SK-N-SH treated with all-trans-retinoic acid at 6 μM for 48 hours (cell line): ENCODE measurements around the gene NEUROD1.

Source experiments
- ATAC-seq: fragments of 200-7000 bp; cut with Tn5 transposase; 3 replicates; pipeline ENCODE4 v1.9.1; 2020; ENCODE audit warnings: mild to moderate bottlenecking, moderate library complexity
- ARNTL ChIP-seq: fragments of 450-650 bp; formaldehyde crosslinking; IDR thresholded peaks from 2 replicates; pipeline ENCODE4 v1.5.0; 2020; ENCODE audit warnings: low read depth, mild to moderate bottlenecking, moderate library complexity, borderline replicate concordance
- BACH2 ChIP-seq: fragments of 250-450 bp; sonication (Bioruptor Pico); IDR thresholded peaks from 2 replicates; pipeline ENCODE4 v1.9.0; 2021; ENCODE audit warnings: mild to moderate bottlenecking, borderline replicate concordance
- CSDC2 ChIP-seq: fragments of 250-450 bp; sonication (Bioruptor Pico); IDR thresholded peaks from 2 replicates; pipeline ENCODE4 v1.5.0; 2020; ENCODE audit warnings: mild to moderate bottlenecking, moderate library complexity
- ESRRG ChIP-seq: fragments of 250-450 bp; sonication (Bioruptor Pico); IDR thresholded peaks from 2 replicates; pipeline ENCODE4 v1.6.1; 2021; ENCODE audit warnings: mild to moderate bottlenecking
- ISL1 ChIP-seq: fragments of 250-450 bp; sonication (Bioruptor Pico); IDR thresholded peaks from 2 replicates; pipeline ENCODE4 v2.1.2; 2022; ENCODE audit warnings: mild to moderate bottlenecking, moderate library complexity
- OSR1 ChIP-seq: fragments of 250-450 bp; sonication (Bioruptor Pico); IDR thresholded peaks from 2 replicates; pipeline ENCODE4 v1.8.0; 2022; ENCODE audit warnings: moderate library complexity, mild to moderate bottlenecking, inconsistent platforms
- SNAI2 ChIP-seq: fragments of 250-450 bp; sonication (Bioruptor Pico); IDR thresholded peaks from 2 replicates; pipeline ENCODE4 v1.5.0; 2020; ENCODE audit warnings: mild to moderate bottlenecking, moderate library complexity
- TCF4 ChIP-seq: fragments of 250-450 bp; sonication (Bioruptor Pico); IDR thresholded peaks from 2 replicates; pipeline ENCODE4 v1.8.0; 2021; ENCODE audit warnings: mild to moderate bottlenecking, moderate library complexity, borderline replicate concordance
- TOX ChIP-seq: fragments of 250-450 bp; sonication (Bioruptor Pico); IDR thresholded peaks from 2 replicates; pipeline ENCODE4 v1.8.0; 2021; ENCODE audit warnings: mild to moderate bottlenecking, moderate library complexity, borderline replicate concordance
- ZC3H10 ChIP-seq: fragments of 250-450 bp; sonication (Bioruptor Pico); IDR thresholded peaks from 2 replicates; pipeline ENCODE4 v1.5.1; 2021; ENCODE audit warnings: mild to moderate bottlenecking, moderate library complexity
- ZFP3 ChIP-seq: fragments of 250-450 bp; sonication (Bioruptor Pico); IDR thresholded peaks from 2 replicates; pipeline ENCODE4 v1.5.0; 2020; ENCODE audit warnings: mild to moderate bottlenecking, moderate library complexity
- ZFP30 ChIP-seq: fragments of 450-650 bp; formaldehyde crosslinking; IDR thresholded peaks from 2 replicates; pipeline ENCODE4 v1.5.0; 2022; ENCODE audit warnings: mild to moderate bottlenecking, moderate library complexity
- ZNF70 ChIP-seq: fragments of 450-650 bp; formaldehyde crosslinking; IDR thresholded peaks from 2 replicates; pipeline ENCODE4 v1.5.0; 2020; ENCODE audit warnings: mild to moderate bottlenecking, moderate library complexity
- ZNF8 ChIP-seq: fragments of 450-650 bp; formaldehyde crosslinking; IDR thresholded peaks from 2 replicates; pipeline ENCODE4 v1.5.0; 2020; ENCODE audit warnings: mild to moderate bottlenecking, moderate library complexity
- TF ChIP-seq, protein P1 (sequence below): fragments of 250-450 bp; sonication (Bioruptor Pico); IDR thresholded peaks from 2 replicates; pipeline ENCODE4 v1.5.1; 2020; ENCODE audit warnings: low read depth, mild to moderate bottlenecking, moderate library complexity
- TF ChIP-seq, protein P2 (sequence below): fragments of 250-450 bp; sonication (Bioruptor Pico); IDR thresholded peaks from 2 replicates; pipeline ENCODE4 v1.5.1; 2021; ENCODE audit warnings: mild to moderate bottlenecking, moderate library complexity
- TF ChIP-seq, protein P3 (sequence below): fragments of 250-450 bp; sonication (Bioruptor Pico); IDR thresholded peaks from 2 replicates; pipeline ENCODE4 v1.8.0; 2020; ENCODE audit warnings: mild to moderate bottlenecking, moderate library complexity, borderline replicate concordance
- TF ChIP-seq, protein P4 (sequence below): fragments of 250-450 bp; sonication (Bioruptor Pico); IDR thresholded peaks from 2 replicates; pipeline ENCODE4 v1.8.0; 2021; ENCODE audit warnings: low read depth, mild to moderate bottlenecking, moderate library complexity, borderline replicate concordance
- TF ChIP-seq, protein P5 (sequence below): fragments of 250-450 bp; sonication (Bioruptor Pico); IDR thresholded peaks from 2 replicates; pipeline ENCODE4 v1.5.0; 2020; ENCODE audit warnings: mild to moderate bottlenecking, moderate library complexity

NEUROD1 gene

DNA sequence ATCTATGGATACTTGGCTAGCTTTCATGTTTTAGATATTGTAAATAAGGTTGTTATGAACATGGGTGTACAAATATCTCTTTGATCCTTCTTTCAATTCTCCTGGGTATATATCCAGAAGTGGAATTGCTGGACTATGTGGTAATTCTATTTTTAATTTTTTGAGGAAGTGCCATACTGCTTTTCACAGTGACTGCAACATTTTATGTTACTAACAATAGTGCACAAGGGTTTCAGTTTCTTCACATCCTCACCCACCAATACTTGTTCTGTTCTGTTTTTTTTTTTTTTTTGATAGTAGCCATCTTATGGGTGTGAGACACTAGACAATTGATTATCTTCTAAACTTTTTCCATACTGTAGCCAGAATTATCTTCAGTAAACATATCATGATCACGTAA is 17.3 kb upstream of the NEUROD1 start (continued):
- TF ChIP-seq, protein P1, sequence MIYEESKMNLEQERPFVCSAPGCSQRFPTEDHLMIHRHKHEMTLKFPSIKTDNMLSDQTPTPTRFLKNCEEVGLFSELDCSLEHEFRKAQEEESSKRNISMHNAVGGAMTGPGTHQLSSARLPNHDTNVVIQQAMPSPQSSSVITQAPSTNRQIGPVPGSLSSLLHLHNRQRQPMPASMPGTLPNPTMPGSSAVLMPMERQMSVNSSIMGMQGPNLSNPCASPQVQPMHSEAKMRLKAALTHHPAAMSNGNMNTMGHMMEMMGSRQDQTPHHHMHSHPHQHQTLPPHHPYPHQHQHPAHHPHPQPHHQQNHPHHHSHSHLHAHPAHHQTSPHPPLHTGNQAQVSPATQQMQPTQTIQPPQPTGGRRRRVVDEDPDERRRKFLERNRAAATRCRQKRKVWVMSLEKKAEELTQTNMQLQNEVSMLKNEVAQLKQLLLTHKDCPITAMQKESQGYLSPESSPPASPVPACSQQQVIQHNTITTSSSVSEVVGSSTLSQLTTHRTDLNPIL (CRISPR knock-in tag): no peak
- no peak for TF ChIP-seq TCF4 (CRISPR knock-in tag)
- TF ChIP-seq, protein P2, sequence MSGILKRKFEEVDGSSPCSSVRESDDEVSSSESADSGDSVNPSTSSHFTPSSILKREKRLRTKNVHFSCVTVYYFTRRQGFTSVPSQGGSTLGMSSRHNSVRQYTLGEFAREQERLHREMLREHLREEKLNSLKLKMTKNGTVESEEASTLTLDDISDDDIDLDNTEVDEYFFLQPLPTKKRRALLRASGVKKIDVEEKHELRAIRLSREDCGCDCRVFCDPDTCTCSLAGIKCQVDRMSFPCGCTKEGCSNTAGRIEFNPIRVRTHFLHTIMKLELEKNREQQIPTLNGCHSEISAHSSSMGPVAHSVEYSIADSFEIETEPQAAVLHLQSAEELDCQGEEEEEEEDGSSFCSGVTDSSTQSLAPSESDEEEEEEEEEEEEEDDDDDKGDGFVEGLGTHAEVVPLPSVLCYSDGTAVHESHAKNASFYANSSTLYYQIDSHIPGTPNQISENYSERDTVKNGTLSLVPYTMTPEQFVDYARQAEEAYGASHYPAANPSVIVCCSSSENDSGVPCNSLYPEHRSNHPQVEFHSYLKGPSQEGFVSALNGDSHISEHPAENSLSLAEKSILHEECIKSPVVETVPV (CRISPR knock-in tag): no peak

DNA sequence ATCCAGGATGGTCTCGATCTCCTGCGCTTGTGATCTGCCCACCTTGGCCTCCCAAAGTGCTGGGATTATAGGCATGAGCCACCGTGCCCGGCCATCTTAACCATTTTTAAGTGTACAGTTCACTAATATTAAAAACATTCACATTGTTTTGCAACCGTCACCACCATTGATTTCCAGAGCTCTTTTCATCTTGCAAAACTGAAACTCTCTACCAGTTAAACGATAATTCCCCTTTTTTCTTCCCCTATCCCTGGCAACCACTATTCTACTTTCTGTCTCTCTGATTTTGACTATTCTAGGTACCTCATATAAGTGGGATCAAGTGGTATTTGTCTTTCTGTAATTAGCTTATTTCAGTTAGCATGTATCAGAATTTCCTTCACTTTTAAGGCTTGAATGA is 16.8 kb upstream of the NEUROD1 start:
- no peak for TF ChIP-seq ZC3H10
- TF ChIP-seq, protein P2 (CRISPR knock-in tag): no peak
- ATAC-seq: no peak

DNA sequence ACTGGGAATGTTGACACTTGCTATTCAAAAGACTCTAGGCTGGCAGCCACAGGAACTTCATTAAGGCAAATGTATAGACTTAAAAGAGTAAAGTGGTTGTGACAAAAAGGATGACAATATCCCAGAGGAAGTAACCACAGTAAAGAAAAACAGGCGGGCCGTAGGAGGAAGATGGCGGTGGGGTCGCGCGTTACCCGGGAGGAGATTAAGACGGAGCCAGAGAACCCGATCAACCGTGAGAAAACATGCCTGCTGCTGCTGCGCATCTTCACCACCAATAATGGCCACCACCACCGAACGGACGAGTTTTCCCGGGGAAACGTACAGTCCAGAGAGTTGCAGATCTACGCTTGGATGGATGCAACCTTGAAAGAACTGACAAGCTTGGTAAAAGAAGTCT is 14.0 kb upstream of the NEUROD1 start:
- no peak for TF ChIP-seq ZFP3 (CRISPR knock-in tag)
- TF ChIP-seq TOX (CRISPR knock-in tag): no peak
- ATAC-seq: no peak

DNA sequence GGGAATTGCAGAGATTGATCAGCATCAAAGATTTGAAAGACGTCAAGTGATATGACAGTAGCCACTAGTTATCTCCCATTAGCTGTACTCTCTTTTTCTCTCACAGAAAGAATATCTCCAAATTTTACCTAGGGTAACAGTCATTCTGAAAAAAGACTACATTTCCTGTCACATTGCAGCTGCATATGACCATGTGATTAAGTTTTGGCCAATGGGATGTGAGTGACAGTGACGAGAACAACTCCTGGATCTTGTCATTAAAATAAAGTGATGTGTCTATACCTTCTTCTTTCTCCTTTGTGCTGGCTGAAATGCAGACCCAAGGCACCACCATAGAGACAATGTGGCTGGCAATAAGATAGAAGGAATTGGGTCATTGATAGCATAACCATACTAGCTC is 10.5 kb upstream of the NEUROD1 start:
- ATAC-seq: no peak
- TF ChIP-seq SNAI2 (CRISPR knock-in tag): no peak
- no peak for TF ChIP-seq ESRRG
- no peak for TF ChIP-seq BACH2 (CRISPR knock-in tag)
- no peak for TF ChIP-seq ISL1
- TF ChIP-seq ZFP30: no peak
- TF ChIP-seq OSR1 (CRISPR knock-in tag): no peak
- TF ChIP-seq ZNF8 (CRISPR knock-in tag): no peak
- no peak for TF ChIP-seq TOX (CRISPR knock-in tag)
- TF ChIP-seq CSDC2 (CRISPR knock-in tag): no peak
- TF ChIP-seq, protein P3, sequence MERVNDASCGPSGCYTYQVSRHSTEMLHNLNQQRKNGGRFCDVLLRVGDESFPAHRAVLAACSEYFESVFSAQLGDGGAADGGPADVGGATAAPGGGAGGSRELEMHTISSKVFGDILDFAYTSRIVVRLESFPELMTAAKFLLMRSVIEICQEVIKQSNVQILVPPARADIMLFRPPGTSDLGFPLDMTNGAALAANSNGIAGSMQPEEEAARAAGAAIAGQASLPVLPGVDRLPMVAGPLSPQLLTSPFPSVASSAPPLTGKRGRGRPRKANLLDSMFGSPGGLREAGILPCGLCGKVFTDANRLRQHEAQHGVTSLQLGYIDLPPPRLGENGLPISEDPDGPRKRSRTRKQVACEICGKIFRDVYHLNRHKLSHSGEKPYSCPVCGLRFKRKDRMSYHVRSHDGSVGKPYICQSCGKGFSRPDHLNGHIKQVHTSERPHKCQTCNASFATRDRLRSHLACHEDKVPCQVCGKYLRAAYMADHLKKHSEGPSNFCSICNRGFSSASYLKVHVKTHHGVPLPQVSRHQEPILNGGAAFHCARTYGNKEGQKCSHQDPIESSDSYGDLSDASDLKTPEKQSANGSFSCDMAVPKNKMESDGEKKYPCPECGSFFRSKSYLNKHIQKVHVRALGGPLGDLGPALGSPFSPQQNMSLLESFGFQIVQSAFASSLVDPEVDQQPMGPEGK (CRISPR knock-in tag): no peak
- TF ChIP-seq, all 23 proteins: peak for 0

DNA sequence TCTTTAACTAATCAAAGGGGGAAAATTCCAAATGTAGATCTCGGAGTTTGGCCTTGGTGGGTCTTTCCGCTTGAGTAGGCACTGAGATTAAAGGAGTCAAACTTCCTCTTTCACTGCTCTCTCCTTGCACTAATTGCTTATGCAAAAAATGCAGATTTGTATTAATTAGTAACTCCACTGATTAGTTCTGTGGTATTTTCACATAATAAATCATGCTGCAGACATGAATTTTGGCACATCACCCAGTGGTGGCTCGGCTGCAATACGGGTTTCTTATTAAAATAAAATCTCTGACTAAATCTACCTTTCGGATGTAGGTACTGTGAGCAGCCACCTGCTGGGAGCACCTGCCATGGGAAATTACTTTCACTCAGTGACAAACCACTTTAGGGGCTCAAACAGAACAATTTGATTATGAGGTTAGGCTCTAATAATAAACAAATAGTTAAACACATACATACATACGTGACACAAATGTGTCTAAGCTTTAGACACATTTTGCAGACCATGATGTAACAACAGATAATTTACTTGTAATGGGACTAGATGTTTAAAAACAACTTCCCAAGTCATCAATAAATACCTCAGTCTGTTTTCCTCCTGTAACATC is 6.4 kb upstream of the NEUROD1 start:
- no peak for ATAC-seq
- TF ChIP-seq ZNF70 (no peak), ARNTL (CRISPR knock-in tag) (no peak), BACH2 (CRISPR knock-in tag) (no peak), SNAI2 (CRISPR knock-in tag) (no peak), TOX (CRISPR knock-in tag) (no peak), ZFP3 (CRISPR knock-in tag) (no peak)

DNA sequence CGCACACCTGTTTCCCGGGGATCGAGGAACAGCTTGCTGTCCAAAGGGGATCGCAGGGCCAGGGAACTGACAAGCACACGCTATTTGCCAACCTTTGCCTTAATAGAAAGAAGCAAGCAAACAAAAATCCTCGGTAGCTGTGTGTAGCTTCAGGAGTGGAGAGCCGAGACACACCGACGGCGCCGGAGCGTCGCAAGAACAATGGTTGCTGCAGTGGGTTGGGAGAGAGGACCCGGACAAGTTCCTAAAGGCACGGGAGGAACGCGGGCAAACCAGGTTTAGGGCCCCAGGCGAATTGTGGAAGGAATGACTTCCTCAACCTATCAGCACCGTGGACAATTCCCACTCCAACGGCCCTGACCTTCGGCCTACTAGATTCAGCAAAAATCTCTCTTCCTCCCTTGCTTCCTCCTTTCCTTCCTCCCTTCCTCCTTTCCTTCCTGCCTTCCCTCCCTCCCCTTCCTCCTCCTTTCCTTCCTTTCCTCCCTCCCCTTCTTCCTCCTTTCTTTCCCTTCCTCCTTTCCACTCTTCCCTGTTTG is 4.9 kb upstream of the NEUROD1 start:
- no peak for ATAC-seq
- no peak for TF ChIP-seq ESRRG
- TF ChIP-seq, protein P4, sequence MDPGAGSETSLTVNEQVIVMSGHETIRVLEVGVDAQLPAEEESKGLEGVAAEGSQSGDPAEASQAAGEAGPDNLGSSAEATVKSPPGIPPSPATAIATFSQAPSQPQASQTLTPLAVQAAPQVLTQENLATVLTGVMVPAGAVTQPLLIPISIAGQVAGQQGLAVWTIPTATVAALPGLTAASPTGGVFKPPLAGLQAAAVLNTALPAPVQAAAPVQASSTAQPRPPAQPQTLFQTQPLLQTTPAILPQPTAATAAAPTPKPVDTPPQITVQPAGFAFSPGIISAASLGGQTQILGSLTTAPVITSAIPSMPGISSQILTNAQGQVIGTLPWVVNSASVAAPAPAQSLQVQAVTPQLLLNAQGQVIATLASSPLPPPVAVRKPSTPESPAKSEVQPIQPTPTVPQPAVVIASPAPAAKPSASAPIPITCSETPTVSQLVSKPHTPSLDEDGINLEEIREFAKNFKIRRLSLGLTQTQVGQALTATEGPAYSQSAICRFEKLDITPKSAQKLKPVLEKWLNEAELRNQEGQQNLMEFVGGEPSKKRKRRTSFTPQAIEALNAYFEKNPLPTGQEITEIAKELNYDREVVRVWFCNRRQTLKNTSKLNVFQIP (CRISPR knock-in tag): no peak
- TF ChIP-seq ISL1: no peak
- TF ChIP-seq ZC3H10: no peak
- TF ChIP-seq TOX (CRISPR knock-in tag): no peak
- no peak for TF ChIP-seq ZFP30
- TF ChIP-seq, protein P2 (CRISPR knock-in tag): no peak
- no peak for TF ChIP-seq ZFP3 (CRISPR knock-in tag)
- TF ChIP-seq ZNF70: no peak
- TF ChIP-seq, protein P5, sequence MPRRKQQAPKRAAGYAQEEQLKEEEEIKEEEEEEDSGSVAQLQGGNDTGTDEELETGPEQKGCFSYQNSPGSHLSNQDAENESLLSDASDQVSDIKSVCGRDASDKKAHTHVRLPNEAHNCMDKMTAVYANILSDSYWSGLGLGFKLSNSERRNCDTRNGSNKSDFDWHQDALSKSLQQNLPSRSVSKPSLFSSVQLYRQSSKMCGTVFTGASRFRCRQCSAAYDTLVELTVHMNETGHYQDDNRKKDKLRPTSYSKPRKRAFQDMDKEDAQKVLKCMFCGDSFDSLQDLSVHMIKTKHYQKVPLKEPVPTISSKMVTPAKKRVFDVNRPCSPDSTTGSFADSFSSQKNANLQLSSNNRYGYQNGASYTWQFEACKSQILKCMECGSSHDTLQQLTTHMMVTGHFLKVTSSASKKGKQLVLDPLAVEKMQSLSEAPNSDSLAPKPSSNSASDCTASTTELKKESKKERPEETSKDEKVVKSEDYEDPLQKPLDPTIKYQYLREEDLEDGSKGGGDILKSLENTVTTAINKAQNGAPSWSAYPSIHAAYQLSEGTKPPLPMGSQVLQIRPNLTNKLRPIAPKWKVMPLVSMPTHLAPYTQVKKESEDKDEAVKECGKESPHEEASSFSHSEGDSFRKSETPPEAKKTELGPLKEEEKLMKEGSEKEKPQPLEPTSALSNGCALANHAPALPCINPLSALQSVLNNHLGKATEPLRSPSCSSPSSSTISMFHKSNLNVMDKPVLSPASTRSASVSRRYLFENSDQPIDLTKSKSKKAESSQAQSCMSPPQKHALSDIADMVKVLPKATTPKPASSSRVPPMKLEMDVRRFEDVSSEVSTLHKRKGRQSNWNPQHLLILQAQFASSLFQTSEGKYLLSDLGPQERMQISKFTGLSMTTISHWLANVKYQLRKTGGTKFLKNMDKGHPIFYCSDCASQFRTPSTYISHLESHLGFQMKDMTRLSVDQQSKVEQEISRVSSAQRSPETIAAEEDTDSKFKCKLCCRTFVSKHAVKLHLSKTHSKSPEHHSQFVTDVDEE (CRISPR knock-in tag): no peak
- no peak for TF ChIP-seq BACH2 (CRISPR knock-in tag)
